ENCODE results near the gene POU5F1. TPM values are rescaled to one million over a fixed set of nuclear protein-coding genes. Genes with fewer than 3 reads are reported as not detected.
A peak's percentile ranks its signal among the peaks of the same experiment; 100 is the strongest.

Gene POU5F1
- total and polyA plus RNA-seq, 2 experiments from 2014 or later: 1.6 TPM; not detected in 1

DNA sequence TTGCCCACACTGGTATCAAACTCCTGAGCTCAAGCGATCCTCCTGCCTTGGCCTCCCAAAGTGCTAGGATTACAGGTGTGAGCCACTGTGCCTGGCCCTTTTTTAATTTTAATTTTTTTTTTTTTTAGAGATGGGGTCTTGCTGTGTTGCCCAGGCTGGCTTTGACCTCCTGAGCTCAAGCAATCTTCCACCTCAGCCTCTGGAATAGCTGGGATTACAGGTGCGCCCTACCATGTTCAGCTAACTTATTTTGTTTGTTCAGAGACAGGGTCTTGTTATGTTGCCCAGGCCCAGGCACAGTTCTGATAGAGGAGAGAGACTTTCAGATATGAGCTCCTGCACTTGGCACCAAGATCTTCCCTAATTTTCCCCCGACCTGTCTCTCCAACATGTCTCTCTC is 39.7 kb downstream of the POU5F1 start:
- no peak for DNase-seq (ENCODE audit: low read depth in 1 of 2, low spot score in 1 of 2)
- TF ChIP-seq, protein P1, sequence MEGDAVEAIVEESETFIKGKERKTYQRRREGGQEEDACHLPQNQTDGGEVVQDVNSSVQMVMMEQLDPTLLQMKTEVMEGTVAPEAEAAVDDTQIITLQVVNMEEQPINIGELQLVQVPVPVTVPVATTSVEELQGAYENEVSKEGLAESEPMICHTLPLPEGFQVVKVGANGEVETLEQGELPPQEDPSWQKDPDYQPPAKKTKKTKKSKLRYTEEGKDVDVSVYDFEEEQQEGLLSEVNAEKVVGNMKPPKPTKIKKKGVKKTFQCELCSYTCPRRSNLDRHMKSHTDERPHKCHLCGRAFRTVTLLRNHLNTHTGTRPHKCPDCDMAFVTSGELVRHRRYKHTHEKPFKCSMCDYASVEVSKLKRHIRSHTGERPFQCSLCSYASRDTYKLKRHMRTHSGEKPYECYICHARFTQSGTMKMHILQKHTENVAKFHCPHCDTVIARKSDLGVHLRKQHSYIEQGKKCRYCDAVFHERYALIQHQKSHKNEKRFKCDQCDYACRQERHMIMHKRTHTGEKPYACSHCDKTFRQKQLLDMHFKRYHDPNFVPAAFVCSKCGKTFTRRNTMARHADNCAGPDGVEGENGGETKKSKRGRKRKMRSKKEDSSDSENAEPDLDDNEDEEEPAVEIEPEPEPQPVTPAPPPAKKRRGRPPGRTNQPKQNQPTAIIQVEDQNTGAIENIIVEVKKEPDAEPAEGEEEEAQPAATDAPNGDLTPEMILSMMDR (IDR thresholded peaks at IDR 0.05; ENCODE audit: low read depth, low read length): no peak
- Histone ChIP-seq H3K27me3 (peaks cover 8% of the 10 kb centered on the region), H3K9me3 (ENCODE audit: low read depth) (no peaks in the 10 kb centered on the region), H3K36me3 (no peaks in the 10 kb centered on the region), H3K4me3 (no peak overlapping the region), H3K4me1 (ENCODE audit: low read depth) (no peaks in the 10 kb centered on the region), H3K27ac (no peak overlapping the region)

DNA sequence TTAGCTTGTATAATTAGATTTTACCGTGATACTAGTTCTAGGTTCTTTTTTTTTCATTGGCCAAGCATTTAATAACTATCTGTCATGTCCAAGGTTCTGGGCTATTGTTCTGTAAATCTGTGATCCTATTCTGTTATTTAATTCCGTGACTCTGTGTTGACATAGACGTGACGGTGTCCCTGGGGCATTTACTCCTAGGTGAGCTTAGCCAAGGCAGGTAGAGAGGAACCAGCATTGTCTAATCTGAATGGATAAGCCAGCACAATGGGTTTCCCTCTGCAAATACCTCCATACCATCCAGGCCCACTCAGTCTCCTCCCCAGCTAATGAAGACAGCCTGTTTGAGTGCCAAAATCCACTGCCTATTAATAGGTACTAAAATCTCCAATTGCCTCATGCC is 41.4 kb downstream of the POU5F1 start:
- Histone ChIP-seq H3K27ac (no peak overlapping the region), H3K27me3 (peaks cover 8% of the 10 kb centered on the region), H3K36me3 (no peaks in the 10 kb centered on the region), H3K4me1 (ENCODE audit: low read depth) (no peaks in the 10 kb centered on the region), H3K9me3 (ENCODE audit: low read depth) (no peaks in the 10 kb centered on the region), H3K4me3 (no peak overlapping the region)
- TF ChIP-seq, protein P1 (IDR thresholded peaks at IDR 0.05; ENCODE audit: low read depth, low read length): no peak
- DNase-seq (ENCODE audit: low read depth in 1 of 2, low spot score in 1 of 2): no peak

DNA sequence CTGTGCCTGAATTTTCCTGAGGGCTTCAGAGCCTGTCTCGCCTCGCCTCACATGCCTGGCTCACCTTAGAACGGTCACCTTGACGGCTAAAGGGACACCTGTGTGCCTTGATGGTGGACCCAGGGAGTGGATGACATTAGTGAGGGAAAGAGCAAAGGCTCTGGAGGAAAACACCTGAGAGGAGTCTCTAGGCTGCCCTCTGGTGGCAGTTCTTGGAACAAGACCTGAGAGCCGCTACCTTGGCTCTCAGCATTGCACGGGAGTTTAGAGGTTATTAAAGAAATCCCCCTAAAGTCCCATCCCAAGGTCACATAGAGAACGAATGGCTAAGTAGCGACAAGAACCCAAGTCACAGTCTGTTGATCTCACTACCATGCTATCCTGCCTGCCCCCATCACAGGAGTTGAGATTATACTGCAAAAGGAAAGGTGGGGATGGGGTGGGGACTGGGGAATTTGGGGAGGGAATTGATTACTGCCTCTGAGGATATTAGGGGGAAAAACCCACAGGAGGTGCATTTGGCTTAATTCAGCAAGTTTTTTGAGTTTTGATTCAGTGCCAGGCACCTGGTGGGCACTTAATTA is 42.3 kb downstream of the POU5F1 start:
- Histone ChIP-seq H3K27me3 (peaks cover 8% of the 10 kb centered on the region), H3K27ac (no peak overlapping the region), H3K9me3 (ENCODE audit: low read depth) (no peaks in the 10 kb centered on the region), H3K4me3 (no peak overlapping the region), H3K4me1 (ENCODE audit: low read depth) (no peaks in the 10 kb centered on the region), H3K36me3 (no peaks in the 10 kb centered on the region)
- TF ChIP-seq, protein P1 (IDR thresholded peaks at IDR 0.05; ENCODE audit: low read depth, low read length): peak; percentile 86
- DNase-seq (ENCODE audit: low read depth in 1 of 2, low spot score in 1 of 2): peak; percentile 48 to 75

DNA sequence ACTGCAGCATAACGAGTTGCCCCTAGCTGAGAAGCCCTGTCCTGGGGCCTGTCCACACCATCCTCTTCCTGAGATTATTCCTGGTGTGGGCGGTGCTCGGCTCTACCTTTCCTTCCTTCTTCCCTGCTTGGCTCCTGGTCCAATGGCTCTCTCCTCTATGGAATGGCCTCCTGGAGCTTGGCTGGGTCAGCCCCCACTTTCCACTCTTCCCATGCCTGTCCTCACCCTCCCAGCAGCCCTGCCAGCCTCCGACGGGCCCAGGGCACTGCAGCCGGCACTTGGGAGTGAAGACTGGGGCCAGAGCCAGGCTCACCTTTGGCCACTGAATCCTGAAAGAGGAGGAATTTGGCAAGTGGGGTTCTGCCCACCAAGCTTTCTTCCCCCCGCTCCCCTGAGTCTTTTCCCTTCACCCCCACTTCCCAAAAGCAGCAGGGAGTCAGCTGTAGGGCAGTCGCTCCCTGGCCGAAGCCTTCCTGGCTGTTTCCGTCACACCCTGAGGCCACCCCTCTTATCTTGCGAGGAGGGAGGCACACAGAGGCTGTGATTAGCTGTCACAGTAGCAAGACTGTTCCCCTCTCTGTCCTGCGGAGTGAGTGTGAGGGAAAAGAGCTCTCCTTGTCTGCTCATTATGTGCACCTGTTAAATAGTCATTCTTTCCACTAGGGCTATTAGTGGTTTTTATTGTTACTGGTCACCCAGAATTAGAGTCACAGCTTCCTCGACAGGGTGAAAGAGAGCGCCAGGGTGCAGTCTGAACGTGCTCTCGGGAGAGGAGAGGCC is 43.9 kb downstream of the POU5F1 start:
- Histone ChIP-seq H3K27me3 (peaks cover 8% of the 10 kb centered on the region), H3K36me3 (no peaks in the 10 kb centered on the region), H3K4me3 (no peak overlapping the region), H3K27ac (peak overlapping the region; percentile 7), H3K4me1 (ENCODE audit: low read depth) (no peaks in the 10 kb centered on the region), H3K9me3 (ENCODE audit: low read depth) (no peaks in the 10 kb centered on the region)
- TF ChIP-seq, protein P1 (IDR thresholded peaks at IDR 0.05; ENCODE audit: low read depth, low read length): no peak
- peak in 1 of 2 donors; percentile 33 for DNase-seq (ENCODE audit: low read depth in 1 of 2, low spot score in 1 of 2)

- H3K4me1 ChIP-seq (ENCODE audit: low read depth): no peaks in the 10 kb centered on the region
- no peak overlapping the region for H3K27ac ChIP-seq
- H3K27me3 ChIP-seq: peaks cover 8% of the 10 kb centered on the region
- peak in 1 of 2 donors; percentile 38 for DNase-seq (ENCODE audit: low read depth in 1 of 2, low spot score in 1 of 2)
- H3K36me3 ChIP-seq: no peaks in the 10 kb centered on the region
- no peak overlapping the region for H3K4me3 ChIP-seq
- no peaks in the 10 kb centered on the region for H3K9me3 ChIP-seq (ENCODE audit: low read depth)
- TF ChIP-seq, protein P1 (IDR thresholded peaks at IDR 0.05; ENCODE audit: low read depth, low read length): no peak
Observed at GRCh38 chr6:31125586-31126363, 44.7 kb downstream of the POU5F1 start.
